CD4-positive, alpha-beta T cell treated with Interleukin-1 beta for 1 hour (primary cell): Measurements from ENCODE around the gene PRM3.
A peak's percentile ranks its signal among the peaks of the same experiment; 100 is the strongest.

ENCODE experiments used
- DNase-seq, 2 donors: peaks; one replicate each; pipeline ENCODE4 v3.0.0-alpha.2; 2020 to 2022

Gene PRM3

DNA sequence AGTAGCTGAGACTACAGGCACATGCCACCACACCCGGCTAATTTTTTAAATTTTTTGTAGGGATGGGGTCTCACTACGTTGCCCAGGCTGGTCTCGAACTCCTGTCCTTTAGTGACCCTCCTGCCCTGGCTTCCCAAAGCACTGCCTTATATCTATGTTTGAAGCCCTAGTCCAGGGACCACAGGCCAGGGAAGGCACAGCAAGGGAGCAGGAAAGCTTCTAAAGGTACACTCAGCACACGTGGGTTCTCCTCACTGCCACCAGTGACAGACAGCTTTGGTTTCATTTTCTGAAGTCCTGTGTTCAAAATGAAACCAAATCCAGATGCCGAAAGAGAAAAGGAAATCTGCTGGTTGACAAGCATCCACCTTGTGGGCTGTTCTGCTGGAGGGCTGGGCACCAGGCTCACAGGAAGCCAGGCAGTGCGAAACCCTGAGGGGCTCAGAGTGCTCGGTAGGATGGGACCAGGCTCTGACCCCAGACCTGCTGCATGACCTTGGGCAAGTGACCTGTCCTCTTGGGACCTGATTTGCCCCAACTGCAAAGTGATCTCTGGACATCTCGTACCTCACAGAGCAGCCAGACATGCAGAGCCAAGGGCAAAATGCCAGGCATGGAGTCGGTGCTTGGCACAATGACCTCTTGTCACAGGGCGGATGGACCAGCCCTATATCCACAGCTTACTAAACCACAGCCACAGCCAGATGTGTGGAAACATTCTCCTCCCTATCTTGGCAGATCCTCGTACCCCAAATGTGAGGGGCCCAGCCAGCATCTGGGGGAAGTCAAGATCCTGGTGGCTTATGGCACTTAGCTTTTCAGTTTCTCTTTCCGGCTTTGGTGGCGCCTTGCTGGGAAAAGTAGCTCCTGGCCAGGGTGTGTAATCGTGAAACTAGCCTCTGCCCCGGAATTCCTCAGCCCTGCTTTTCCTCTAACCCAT, 14.6 kb downstream of the PRM3 start:
- DNase-seq: peak in 1 of 2 donors; percentile 67

DNA sequence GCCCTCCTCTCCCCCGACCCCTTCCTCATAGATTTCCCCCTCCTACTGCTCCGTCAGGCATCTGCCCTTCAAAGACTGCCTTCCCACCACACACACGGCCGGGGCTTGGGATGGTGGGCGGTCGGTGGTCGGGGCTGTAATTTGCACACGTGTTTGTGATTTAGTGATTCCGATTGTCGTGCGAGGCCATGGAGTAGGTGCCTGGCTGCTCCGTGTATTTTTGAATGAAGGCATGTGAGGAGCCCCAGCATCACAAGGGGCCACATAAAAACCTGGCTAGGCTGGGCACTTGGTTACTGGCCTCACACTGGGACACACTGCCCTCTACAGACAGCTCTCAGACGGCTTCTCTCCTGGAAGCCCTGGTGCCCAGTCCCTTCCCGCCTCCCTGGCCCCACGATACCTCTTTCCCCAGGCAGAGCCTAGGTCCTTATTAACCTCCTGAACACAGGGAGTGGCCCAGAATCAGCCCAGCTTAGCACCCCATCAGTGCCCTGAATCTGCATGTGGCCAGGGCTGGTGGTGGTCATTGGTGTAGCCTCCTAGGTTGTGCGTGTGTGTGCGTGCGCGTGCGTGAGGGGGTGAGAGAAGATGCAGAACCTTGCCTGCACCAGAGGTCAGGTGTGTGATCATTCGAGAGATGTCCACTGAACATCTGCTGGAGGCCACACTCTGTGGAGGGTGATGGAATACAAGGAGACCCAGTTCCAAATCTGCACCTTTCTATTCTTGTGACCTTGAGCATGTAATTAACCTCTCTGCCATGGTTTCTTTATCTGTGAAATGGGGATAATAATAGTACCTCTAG, 16.1 kb downstream of the PRM3 start:
- DNase-seq: peak; percentile 68 to 69

DNA sequence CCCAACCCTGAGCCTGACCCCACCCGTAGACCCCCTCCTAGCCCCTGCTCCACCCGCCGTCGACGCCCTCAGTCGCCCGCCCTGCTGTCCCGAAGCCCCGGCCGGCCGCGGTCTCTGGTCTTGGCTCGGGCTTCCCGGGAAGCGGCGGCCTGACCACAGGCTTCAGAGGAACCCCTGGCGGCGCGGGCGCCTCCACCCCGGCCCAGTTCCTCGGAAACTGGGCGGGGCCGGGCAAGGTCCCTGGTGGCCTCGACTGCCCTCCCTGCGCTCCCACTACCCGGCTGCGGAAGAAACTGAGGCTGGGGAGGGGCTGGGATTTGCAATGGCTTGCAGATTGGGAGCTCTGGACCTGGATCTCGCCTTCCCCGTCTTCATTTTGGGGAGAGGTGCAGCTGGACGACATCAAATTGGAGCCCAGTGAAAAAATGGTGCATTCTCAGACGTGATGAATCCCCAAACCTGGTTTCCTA, 16.7 kb downstream of the PRM3 start:
- DNase-seq: no peak

DNA sequence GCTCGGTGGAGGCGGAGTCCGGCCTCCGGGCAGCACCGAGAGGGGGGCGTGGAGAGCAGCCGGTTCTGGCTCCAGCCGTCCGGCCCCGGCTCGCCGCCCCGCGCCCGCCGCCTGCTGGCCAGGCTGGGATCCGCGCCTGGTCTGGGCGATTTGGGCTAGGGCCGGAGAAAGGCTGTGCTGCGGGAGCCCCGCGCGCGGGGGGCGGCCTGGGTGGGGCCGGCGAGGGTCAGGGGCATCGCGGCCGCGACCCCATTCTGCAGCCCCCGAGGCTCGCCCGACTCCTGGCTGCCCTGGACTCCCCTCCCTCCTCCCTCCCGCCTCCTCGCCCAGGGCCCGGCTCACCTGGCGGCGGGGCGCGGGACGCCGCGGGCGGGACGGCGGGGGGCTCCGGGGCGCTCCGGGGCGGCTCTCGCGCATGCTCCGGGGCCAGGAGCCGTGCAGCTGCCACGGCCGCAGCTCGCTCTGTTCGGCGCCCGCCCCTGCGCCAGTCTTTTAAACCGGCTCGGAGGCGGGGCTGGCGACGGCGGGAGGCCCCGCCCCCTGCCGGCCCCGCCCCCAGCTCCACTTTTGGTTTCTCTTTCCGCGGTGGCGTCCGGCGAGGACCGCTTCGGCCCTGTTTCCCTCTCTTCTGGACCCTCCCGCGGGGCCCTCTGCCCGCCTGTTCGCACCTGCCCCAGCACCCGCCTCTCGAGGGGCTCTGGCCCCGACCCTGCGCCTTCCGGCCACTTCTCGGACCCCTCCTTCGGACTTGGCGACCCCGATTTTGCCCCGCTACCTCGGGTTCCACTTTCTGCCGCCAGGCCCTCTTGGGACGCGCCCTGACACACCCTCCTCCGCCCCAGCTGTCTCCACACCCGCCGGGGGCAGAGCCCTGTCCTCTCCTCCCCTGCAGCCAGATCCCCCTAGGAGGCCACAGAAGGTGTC, 17.4 kb downstream of the PRM3 start, which contains the start of gene SOCS1:
SOCS1 (minus strand) TSS at position 468 of the 924 bp plus-strand sequence. CDS start 726 bp downstream, outside the sequence.
- peak; percentile 88 to 91 for DNase-seq

DNA sequence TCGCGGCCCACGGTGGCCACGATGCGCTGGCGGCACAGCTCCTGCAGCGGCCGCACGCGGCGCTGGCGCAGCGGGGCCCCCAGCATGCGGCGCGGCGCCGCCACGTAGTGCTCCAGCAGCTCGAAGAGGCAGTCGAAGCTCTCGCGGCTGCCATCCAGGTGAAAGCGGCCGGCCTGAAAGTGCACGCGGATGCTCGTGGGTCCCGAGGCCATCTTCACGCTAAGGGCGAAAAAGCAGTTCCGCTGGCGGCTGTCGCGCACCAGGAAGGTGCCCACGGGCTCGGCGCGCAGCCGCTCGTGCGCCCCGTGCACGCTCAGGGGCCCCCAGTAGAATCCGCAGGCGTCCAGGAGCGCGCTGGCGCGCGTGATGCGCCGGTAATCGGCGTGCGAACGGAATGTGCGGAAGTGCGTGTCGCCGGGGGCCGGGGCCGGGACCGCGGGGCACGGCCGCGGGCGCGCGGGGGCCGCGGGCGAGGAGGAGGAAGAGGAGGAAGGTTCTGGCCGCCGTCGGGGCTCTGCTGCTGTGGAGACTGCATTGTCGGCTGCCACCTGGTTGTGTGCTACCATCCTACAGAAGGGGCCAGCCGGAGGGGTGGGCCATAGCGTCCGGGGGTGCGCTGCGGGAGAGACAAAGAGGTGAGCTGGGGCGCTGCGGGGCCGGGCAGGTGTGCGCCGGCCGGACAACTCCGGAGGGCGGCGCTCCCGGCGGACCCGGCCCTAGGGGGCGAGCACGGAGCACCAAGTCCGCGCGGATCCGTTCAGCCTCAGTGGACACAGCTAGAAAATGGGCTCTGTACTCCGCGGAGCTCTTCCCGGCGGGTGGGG, 18.3 kb downstream of the PRM3 start:
- peak; percentile 67 for DNase-seq

DNA sequence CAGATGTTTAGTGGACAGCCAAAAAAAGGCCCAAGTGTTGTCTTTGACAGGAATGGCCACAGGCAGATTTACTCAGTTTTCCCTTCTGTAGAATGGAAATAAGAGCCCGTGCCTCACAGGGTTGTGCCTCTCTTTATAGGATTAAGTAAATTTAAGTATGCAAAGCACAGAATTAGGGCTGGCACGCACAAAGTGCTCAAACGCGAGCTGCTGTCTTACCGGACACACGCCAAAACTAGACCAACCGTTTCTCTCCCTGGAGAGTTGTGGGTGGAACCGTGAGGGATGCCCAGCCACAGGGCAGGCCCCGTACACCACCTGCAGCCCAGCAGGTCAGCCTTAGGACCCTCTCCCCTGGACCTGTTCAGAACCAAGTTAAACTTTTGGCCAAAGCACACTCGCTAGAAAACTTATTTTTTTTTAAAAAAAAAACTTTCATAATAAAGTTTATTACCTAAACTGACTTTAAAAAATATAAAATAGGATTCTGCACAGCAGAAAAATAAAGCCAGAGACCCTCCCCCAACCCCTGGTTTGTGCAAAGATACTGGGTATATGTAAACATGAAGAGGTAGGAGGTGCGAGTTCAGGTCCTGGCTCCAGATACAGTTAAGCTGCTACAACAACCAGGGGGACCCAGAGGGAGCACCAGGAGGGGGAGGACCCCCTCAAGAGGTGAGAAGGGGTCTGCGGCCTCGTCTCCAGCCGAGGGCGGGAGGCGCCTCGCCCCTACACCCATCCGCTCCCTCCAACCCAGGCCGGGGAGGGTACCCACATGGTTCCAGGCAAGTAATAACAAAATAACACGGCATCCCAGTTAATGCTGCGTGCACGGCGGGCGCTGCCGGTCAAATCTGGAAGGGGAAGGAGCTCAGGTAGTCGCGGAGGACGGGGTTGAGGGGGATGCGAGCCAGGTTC, 19.2 kb downstream of the PRM3 start:
- no peak for DNase-seq

DNA sequence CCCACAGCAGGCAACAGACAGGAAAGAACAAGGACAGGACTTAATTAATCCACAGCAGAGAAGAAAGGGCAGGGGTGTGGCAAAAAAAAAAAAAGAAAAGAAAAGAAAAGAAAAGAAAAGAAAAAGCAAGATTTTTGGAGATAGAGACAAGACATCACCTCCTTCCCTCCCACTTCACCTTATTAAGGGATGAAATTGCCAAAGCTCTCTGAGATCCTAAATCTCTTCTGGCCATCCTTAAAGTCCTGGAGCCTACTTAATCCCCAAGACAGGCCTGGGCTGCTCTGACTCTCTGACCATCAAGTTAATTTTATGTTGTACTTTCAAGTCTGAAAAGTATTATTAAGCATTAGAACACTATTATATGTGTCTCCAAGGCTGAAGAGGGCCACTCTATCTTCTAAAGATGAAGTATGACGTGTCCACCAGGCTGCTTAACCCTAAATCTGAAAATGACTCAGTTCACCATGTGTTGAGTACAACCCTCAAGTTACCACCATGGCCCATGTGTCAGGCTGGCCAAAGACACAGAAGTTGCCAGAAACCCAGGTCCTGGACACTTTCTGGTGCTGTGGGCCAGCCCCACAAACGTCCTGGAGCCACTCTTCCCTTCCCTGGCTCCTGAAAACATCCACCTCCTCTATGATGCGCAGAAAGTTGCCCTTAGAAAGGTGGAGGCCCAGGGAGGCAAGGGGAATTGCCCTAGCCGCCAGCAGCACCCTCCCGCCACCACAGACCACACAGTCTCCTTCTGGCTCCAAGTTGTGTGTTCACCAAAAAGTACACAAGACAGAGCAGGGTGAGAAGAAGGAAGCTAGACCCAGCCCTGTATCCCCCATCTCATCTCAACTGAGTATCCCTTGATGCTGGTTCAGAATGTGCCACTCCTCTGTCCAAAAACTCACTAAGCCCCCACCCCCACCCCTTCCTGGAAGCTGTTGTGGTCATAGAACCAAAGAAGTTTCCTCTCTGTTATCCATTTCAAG, 20.1 kb downstream of the PRM3 start:
- DNase-seq: peak; percentile 57 to 64

DNA sequence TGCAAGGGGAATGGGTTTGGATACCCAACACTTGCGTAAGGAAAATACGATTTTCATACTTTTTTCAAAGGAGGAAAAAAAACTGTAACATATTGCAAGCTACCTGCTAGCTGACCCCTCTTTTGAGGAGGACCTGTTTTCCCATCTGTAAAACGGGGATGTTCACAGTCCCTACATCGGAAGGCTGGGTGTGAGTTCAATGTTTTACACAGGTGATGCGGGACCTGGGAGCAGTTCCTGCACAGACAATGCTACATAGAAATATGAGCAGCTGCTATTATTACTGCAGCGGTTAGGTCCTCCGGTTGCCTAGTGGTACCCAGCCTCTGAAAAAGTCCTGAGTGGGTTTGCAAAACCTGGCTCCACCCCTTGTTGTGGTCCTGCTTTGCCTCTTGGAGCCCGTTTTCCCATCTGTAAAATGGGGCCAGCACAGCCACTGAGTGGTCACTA, 20.9 kb downstream of the PRM3 start:
- DNase-seq: no peak

DNA sequence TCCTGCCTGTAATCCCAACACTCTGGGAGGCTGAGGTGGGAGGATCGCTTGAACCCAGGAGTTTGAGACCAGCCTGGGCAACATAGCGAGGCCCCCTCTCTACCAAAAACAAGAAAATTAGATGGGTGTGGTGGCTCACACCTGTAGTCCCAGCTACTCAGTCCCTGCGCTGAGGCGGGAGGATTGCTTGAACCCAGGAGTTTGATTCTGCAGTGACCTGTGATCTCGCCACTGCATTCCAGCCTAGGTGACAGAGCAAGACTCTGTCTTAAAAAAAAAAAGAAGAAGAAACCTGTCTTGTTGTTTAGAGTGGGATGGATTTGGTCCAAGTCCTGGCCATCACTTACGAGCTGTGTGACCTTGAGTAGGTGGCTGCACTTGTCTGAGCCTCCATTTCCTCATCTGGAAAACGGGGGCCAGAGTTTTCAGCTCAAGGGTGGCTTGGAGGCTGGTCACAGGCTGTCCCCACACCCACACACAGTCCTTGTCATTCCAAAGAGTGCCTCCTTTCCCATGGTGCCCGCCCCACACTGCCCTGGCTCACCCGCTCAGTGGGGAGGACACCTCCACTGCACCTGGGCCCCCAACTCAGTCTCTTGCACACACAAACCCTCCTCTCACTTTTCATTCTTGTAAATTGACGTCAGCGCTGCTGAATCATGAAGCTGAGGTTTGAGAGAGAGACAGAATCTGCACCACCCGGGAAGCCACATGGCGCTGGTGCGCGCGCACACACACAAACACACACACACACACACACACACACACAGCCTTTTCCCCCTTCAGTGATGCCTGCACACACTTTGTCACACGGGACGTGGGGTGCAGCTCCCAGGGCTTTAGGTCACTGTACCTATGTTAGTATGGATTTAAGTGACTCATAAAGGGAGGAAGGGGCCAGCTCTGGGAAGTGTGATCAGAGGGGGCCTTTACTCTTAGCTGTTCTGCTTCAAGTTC, 21.6 kb downstream of the PRM3 start:
- peak; percentile 79 for DNase-seq

DNA sequence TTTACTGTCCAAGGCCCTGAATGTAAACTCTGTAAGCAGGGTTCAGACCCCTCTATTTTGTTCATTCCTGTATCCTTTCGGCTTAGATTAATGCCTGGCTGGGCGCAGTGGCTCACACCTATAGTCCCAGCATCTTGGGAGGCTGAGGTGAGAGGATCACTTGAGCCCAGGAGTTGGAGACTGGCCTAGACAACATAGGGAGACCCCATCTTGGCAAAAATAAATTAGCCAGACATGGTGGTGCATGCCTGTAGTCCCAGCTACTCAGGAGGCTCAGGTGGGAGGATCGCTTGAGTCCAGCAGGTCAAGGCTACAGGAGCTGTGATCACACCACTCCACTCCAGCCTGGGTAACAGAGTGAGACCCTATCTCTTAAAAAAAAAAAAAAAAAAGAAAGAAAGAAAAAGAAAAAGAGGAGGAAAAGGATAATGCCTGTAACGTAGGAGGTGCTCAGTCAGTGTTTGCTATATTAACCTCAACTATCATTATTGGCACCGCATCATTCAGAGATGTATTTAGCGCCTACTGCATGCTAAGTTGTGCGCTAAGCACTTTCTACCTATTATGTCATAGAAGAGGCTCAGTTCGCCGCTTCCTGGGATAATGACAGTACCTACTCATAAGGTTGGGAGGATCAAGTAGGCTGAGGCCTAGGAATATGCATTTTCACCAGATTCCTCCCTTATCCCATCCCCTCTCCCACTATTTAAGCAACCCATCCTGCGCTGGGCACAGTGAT, 22.5 kb downstream of the PRM3 start:
- no peak for DNase-seq

DNA sequence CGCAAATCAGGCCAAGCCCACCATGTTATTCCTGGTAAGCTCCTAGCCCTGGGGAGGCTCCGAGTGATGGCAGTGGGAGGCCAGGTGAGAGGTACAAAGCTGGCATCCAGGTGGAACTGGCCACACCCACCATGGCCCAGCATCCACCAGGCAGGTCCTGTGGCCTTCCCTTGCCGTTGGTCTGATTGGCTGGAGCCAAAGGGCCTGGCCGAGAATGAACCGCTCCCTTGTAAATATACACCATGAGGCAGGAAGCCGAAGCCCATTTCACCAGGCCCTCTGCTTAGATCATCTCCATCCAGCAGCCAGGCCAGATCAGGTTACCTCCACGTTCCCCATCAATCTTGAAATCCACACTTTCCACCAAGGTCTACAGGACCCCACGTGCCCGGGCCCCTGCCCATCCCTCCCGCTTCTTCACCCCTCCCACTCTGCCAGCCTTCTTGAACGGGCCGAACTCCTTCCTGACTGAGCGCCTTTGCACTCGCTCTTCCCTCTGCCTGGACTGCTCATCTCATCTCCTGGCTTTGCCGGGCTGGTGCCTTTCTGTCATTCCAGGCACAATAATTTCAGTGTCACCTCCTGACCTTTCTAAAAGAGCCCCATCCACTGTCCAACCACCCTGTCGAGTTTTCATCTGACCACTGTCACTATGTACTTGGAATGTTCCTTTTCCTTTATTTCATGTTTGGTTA, 23.2 kb downstream of the PRM3 start:
- no peak for DNase-seq

DNA sequence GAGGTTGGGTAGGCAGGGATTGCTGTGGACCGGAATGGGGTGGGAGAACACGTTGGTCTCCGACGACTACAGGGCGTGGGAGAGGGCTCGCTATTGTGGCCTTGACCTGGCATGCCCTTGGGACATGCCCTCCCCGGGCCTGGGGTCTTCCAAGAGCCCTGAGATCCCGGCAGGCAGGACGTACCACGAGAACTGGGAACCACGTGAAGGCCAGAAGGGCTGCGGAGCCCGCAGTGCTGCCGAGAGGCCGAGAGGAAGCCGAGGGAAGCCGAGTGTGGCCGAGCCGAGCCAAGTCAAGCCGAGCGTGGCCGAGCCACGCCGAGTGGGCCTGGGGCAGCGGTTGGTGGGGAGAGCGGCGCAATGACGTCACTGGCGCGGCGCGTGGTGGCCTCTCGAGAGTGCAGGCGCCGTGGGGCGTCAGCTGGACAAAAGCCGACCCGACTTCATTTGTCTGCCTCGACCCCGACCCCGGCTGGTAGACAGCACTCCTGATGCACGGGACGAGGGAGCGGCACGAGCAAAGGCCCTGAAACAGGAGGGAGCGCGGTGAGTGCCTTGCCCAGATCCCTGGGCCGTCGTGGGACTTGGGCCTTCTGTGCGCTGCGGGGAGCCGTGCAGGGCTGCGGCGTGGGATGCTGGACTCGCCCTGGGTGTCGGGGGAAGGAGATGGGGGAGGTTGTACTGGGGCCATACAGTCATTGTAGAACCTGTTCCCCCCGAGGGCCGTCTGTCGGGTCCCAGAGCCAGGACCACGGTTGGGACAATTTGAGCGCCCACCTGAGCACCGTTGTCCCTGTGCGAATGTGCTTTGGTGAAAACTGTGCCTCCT, 24.0 kb downstream of the PRM3 start:
- DNase-seq: no peak

DNA sequence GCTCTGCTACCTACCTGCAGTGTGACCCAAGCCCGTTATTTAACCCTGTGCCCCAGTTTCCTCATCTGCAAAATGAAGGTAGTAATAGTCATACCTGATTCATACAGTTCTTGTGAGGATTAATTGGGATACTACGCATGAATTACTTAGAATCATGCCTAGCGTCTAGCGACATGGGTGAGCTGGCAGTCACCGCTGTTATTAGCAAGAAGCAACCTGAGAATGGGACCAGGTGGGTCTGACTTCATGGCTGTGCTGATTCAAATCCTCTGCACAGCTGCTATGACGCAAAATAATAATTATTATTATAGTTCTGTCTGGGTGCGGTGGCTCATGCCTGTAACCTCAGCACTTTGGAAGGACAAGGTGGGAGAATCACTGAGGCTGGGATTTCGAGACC, 25.3 kb downstream of the PRM3 start:
- DNase-seq: no peak

DNA sequence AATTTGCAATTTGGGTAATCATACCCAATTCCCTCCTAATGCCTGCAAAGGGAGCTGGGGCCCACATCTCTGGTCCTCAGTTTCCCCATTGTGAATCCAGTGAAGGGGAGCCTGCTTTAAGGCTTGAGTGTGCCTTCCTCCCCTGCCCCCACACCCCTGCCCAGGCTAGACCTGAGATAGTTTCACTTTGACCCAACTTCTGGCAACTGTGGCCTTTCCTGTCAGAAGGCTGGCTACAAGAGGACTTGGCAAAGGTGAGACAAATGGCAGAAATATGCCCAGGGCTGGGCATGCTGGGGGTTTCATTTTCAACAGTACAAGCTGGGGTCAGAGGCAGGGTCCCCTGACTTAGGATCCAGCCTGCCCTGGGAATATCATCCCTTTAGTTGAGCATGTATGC, 27.4 kb downstream of the PRM3 start:
- DNase-seq: no peak

DNA sequence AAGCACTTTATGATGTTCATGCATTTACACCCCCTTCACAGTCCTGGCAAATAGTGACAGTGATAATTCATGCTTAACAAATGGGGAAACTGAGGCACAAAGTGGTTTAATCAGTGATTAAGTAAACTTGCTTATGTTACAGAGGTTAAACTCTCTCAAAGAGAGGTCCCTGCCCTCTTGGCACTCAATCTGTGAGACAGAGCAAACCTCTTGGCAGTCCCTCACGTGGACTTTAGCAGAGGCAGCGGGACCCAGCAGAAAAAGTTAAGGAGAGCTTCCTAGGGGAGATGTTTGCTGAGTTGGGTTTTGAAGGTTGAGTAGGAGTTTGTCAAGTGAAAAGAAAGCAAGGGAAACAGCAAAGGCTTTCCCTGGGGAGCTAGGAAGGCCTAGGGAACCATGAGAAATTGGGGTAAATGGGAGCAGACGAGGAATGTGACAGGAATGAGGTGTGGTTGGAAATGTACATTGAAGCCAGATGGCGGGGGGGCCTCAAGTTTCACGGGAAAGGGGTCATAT, 28.1 kb downstream of the PRM3 start:
- DNase-seq: no peak
